ENCODE data around the gene OLFM4. TPM values are rescaled to one million over a fixed set of nuclear protein-coding genes. Genes with fewer than 3 reads are reported as not detected.

OLFM4 gene
- total RNA-seq, 5 donors from 2014 or later (not counting 1 experiment from before 2014, with no cell fraction given), result 0.10 to 0.16 (median 0.15) TPM; not detected in 2

GRCh38 chr13:53060840-53061490, 32.4 kb downstream of the OLFM4 start:
- Histone ChIP-seq H3K9me3 (no peaks in the 10 kb centered on the region), H3K4me3 (ENCODE audit: control insufficient read depth in 1 of 2, extremely low read depth in 1 of 2, low read length in 1 of 2) (no peak overlapping the region), H3K27me3 (replicated peaks in 1 of 2; ENCODE audit: control insufficient read depth in 2 of 2, extremely low read depth in 1 of 2, insufficient read depth in 2 of 2, low read length in 1 of 2) (no peaks in the 10 kb centered on the region), H3K27ac (ENCODE audit: low read length) (no peak overlapping the region), H3K36me3 (ENCODE audit: control insufficient read depth in 2 of 2, extremely low read depth in 1 of 2, insufficient read depth in 1 of 2, low read length in 1 of 2) (no peaks in the 10 kb centered on the region), H3K4me1 (ENCODE audit: control insufficient read depth in 1 of 2, extremely low read depth in 1 of 2, insufficient read depth in 2 of 2, low read length in 2 of 2) (no peaks in the 10 kb centered on the region)
- no peak for ATAC-seq (replicated peaks in 1 of 4)
- H3K27ac Mint-ChIP-seq, result no peak overlapping the region
- H3K4me1 Mint-ChIP-seq, result no peaks in the 10 kb centered on the region
- peaks cover 0 to 2% of the 10 kb centered on the region in 2 donors for H3K27me3 Mint-ChIP-seq
- CTCF ChIA-PET, result no interaction called here
- WGBS (ENCODE audit: insufficient coverage), result 60% methylated on average over 2 of the region's 9 CpGs
- POLR2A ChIA-PET, result no interaction called here
- H3K9me3 Mint-ChIP-seq, result no peaks in the 10 kb centered on the region
- H3K36me3 Mint-ChIP-seq, result no peaks in the 10 kb centered on the region
- DNase-seq, result no peak
- no peak overlapping the region for H3K4me3 Mint-ChIP-seq

GRCh38 chr13:53064731-53065130, 36.1 kb downstream of the OLFM4 start:
- Histone ChIP-seq H3K4me1 (ENCODE audit: control insufficient read depth in 1 of 2, extremely low read depth in 1 of 2, insufficient read depth in 2 of 2, low read length in 2 of 2) (no peaks in the 10 kb centered on the region), H3K4me3 (ENCODE audit: control insufficient read depth in 1 of 2, extremely low read depth in 1 of 2, low read length in 1 of 2) (no peak overlapping the region), H3K27ac (ENCODE audit: low read length) (no peak overlapping the region), H3K9me3 (no peaks in the 10 kb centered on the region), H3K27me3 (replicated peaks in 1 of 2; ENCODE audit: control insufficient read depth in 2 of 2, extremely low read depth in 1 of 2, insufficient read depth in 2 of 2, low read length in 1 of 2) (no peaks in the 10 kb centered on the region), H3K36me3 (ENCODE audit: control insufficient read depth in 2 of 2, extremely low read depth in 1 of 2, insufficient read depth in 1 of 2, low read length in 1 of 2) (no peaks in the 10 kb centered on the region)
- peaks cover 2 to 3% of the 10 kb centered on the region in 2 donors for H3K27me3 Mint-ChIP-seq
- CTCF ChIA-PET, result no interaction called here
- no peak overlapping the region for H3K4me3 Mint-ChIP-seq
- H3K4me1 Mint-ChIP-seq, result no peaks in the 10 kb centered on the region
- peaks cover 0 to 3% (median 0%) of the 10 kb centered on the region in 3 donors for H3K9me3 Mint-ChIP-seq
- ATAC-seq (replicated peaks in 1 of 4) (no peak), DNase-seq (no peak)
- WGBS (ENCODE audit: insufficient coverage), result 100% methylated on average over 2 of the region's 4 CpGs
- no peak overlapping the region for H3K27ac Mint-ChIP-seq
- H3K36me3 Mint-ChIP-seq, result no peaks in the 10 kb centered on the region
- POLR2A ChIA-PET, result no interaction called here

GRCh38 chr13:53066411-53066810, 37.8 kb downstream of the OLFM4 start:
- H3K4me1 Mint-ChIP-seq, result no peaks in the 10 kb centered on the region
- H3K4me1 ChIP-seq (ENCODE audit: control insufficient read depth in 1 of 2, extremely low read depth in 1 of 2, insufficient read depth in 2 of 2, low read length in 2 of 2), result no peaks in the 10 kb centered on the region
- ATAC-seq (replicated peaks in 1 of 4) (no peak), DNase-seq (no peak)
- H3K4me3 ChIP-seq (ENCODE audit: control insufficient read depth in 1 of 2, extremely low read depth in 1 of 2, low read length in 1 of 2), result no peak overlapping the region
- WGBS (ENCODE audit: insufficient coverage), result 100% methylated on average over 1 of the region's 2 CpGs
- POLR2A ChIA-PET, result no interaction called here
- no peaks in the 10 kb centered on the region for H3K36me3 ChIP-seq (ENCODE audit: control insufficient read depth in 2 of 2, extremely low read depth in 1 of 2, insufficient read depth in 1 of 2, low read length in 1 of 2)
- no peaks in the 10 kb centered on the region for H3K36me3 Mint-ChIP-seq
- peaks cover 0 to 4% of the 10 kb centered on the region in 2 donors for H3K27me3 Mint-ChIP-seq
- no peak overlapping the region for H3K27ac ChIP-seq (ENCODE audit: low read length)
- peaks cover 0 to 4% (median 0%) of the 10 kb centered on the region in 3 donors for H3K9me3 Mint-ChIP-seq
- no peaks in the 10 kb centered on the region for H3K9me3 ChIP-seq
- H3K4me3 Mint-ChIP-seq, result no peak overlapping the region
- no peak overlapping the region for H3K27ac Mint-ChIP-seq
- no peaks in the 10 kb centered on the region for H3K27me3 ChIP-seq (replicated peaks in 1 of 2; ENCODE audit: control insufficient read depth in 2 of 2, extremely low read depth in 1 of 2, insufficient read depth in 2 of 2, low read length in 1 of 2)
- CTCF ChIA-PET, result no interaction called here

- H3K4me1 Mint-ChIP-seq, result no peaks in the 10 kb centered on the region
- no peak for DNase-seq
These were observed 40.2 kb downstream of the OLFM4 start for GRCh38 chr13:53068585-53069520.

DNA sequence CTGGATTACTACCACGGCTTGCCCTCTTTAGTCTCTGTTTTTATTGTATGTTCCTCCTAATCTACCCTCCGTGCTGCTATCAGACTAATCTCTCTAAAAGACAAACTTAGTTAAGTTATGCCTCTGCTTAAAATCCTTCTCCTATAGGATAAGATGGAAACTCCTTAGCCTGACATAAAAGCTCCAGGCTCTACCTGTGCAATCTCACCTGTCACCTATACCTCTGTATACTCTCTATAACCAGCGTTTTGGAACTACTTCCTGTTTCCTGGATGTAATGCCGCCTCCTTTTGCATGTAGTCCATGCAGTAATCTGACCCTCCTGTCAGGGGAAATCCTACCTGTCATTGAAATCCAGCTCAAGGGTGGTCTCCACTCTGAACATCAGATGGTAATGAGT, 41.2 kb downstream of the OLFM4 start:
- CTCF ChIA-PET, result no interaction called here
- H3K27me3 ChIP-seq (replicated peaks in 1 of 2; ENCODE audit: control insufficient read depth in 2 of 2, extremely low read depth in 1 of 2, insufficient read depth in 2 of 2, low read length in 1 of 2), result no peaks in the 10 kb centered on the region
- no peak overlapping the region for H3K4me3 Mint-ChIP-seq
- no peaks in the 10 kb centered on the region for H3K9me3 ChIP-seq
- H3K27ac ChIP-seq (ENCODE audit: low read length), result no peak overlapping the region
- no peaks in the 10 kb centered on the region for H3K4me1 Mint-ChIP-seq
- 52% methylated on average over 2 of the region's 4 CpGs for WGBS (ENCODE audit: insufficient coverage)
- H3K36me3 ChIP-seq (ENCODE audit: control insufficient read depth in 2 of 2, extremely low read depth in 1 of 2, insufficient read depth in 1 of 2, low read length in 1 of 2), result no peaks in the 10 kb centered on the region
- no peak overlapping the region for H3K27ac Mint-ChIP-seq
- no peaks in the 10 kb centered on the region for H3K36me3 Mint-ChIP-seq
- POLR2A ChIA-PET, result no interaction called here
- no peak overlapping the region for H3K4me3 ChIP-seq (ENCODE audit: control insufficient read depth in 1 of 2, extremely low read depth in 1 of 2, low read length in 1 of 2)
- no peaks in the 10 kb centered on the region for H3K4me1 ChIP-seq (ENCODE audit: control insufficient read depth in 1 of 2, extremely low read depth in 1 of 2, insufficient read depth in 2 of 2, low read length in 2 of 2)
- DNase-seq, result no peak
- no peak for ATAC-seq (replicated peaks in 1 of 4)
- peaks cover 0 to 4% (median 0%) of the 10 kb centered on the region in 3 donors for H3K9me3 Mint-ChIP-seq
- peaks cover 0 to 4% of the 10 kb centered on the region in 2 donors for H3K27me3 Mint-ChIP-seq

More at GRCh38 chr13:53068585-53069520, 40.2 kb downstream of the OLFM4 start:
- ChIA-PET POLR2A (no interaction called here), CTCF (interaction anchor here in 1 of 2 donors (0.6 kb wide), 1 partner anchor 1994 kb away, joined by 3 read pairs; no protein-coding TSS in a partner anchor)
- H3K4me3 Mint-ChIP-seq, result no peak overlapping the region
- no peaks in the 10 kb centered on the region for H3K36me3 Mint-ChIP-seq
- Histone ChIP-seq H3K4me3 (ENCODE audit: control insufficient read depth in 1 of 2, extremely low read depth in 1 of 2, low read length in 1 of 2) (no peak overlapping the region), H3K9me3 (no peaks in the 10 kb centered on the region), H3K27me3 (replicated peaks in 1 of 2; ENCODE audit: control insufficient read depth in 2 of 2, extremely low read depth in 1 of 2, insufficient read depth in 2 of 2, low read length in 1 of 2) (no peaks in the 10 kb centered on the region), H3K27ac (ENCODE audit: low read length) (no peak overlapping the region), H3K36me3 (ENCODE audit: control insufficient read depth in 2 of 2, extremely low read depth in 1 of 2, insufficient read depth in 1 of 2, low read length in 1 of 2) (no peaks in the 10 kb centered on the region), H3K4me1 (ENCODE audit: control insufficient read depth in 1 of 2, extremely low read depth in 1 of 2, insufficient read depth in 2 of 2, low read length in 2 of 2) (no peaks in the 10 kb centered on the region)
- H3K9me3 Mint-ChIP-seq, result peaks cover 0 to 4% (median 0%) of the 10 kb centered on the region in 3 donors
- H3K27ac Mint-ChIP-seq, result no peak overlapping the region
- peaks cover 0 to 4% of the 10 kb centered on the region in 2 donors for H3K27me3 Mint-ChIP-seq
- no peak for ATAC-seq (replicated peaks in 1 of 4)
- WGBS (ENCODE audit: insufficient coverage), result 80% methylated on average over 3 of the region's 8 CpGs

GRCh38 chr13:53073711-53074110, 45.1 kb downstream of the OLFM4 start:
- ChIA-PET CTCF (no interaction called here), POLR2A (no interaction called here)
- WGBS (ENCODE audit: insufficient coverage), result no CpG with 5 or more reads among the region's 1 CpG
- H3K36me3 Mint-ChIP-seq, result no peaks in the 10 kb centered on the region
- Histone ChIP-seq H3K4me3 (ENCODE audit: control insufficient read depth in 1 of 2, extremely low read depth in 1 of 2, low read length in 1 of 2) (no peak overlapping the region), H3K4me1 (ENCODE audit: control insufficient read depth in 1 of 2, extremely low read depth in 1 of 2, insufficient read depth in 2 of 2, low read length in 2 of 2) (no peaks in the 10 kb centered on the region), H3K27me3 (replicated peaks in 1 of 2; ENCODE audit: control insufficient read depth in 2 of 2, extremely low read depth in 1 of 2, insufficient read depth in 2 of 2, low read length in 1 of 2) (no peaks in the 10 kb centered on the region), H3K36me3 (ENCODE audit: control insufficient read depth in 2 of 2, extremely low read depth in 1 of 2, insufficient read depth in 1 of 2, low read length in 1 of 2) (no peaks in the 10 kb centered on the region), H3K9me3 (no peaks in the 10 kb centered on the region), H3K27ac (ENCODE audit: low read length) (no peak overlapping the region)
- no peak for DNase-seq
- H3K27ac Mint-ChIP-seq, result no peak overlapping the region
- peaks cover 0 to 11% (median 3%) of the 10 kb centered on the region in 3 donors for H3K9me3 Mint-ChIP-seq
- H3K4me1 Mint-ChIP-seq, result no peaks in the 10 kb centered on the region
- H3K4me3 Mint-ChIP-seq, result no peak overlapping the region
- H3K27me3 Mint-ChIP-seq, result peaks cover 0 to 4% of the 10 kb centered on the region in 2 donors
- no peak for ATAC-seq (replicated peaks in 1 of 4)

Data from T-cell (primary cell).